Smooth muscle cell (in vitro differentiated cells): ENCODE measurements around the gene TAF1B. TPM values are rescaled to one million over a fixed set of nuclear protein-coding genes. Genes with fewer than 3 reads are reported as not detected.

ENCODE experiments used
- DNase-seq: peaks from one replicate; lab custom pipeline; 2025; ENCODE audit not compliant: unreplicated experiment; lab: John Stamatoyannopoulos, UW
- H2AFZ ChIP-seq: fragments of 200-600 bp; sonication (generic); 2 replicates; pipeline ENCODE4 v1.6.0; 2016; ENCODE audit warnings: antibody characterized with exemption, low read depth, mild to moderate bottlenecking
- H3F3A ChIP-seq: fragments of 200-600 bp; sonication (generic); 2 replicates; pipeline ENCODE4 v1.6.0; 2017; ENCODE audit warnings: antibody characterized with exemption, low read depth
- H3K27ac ChIP-seq: fragments of 200-600 bp; sonication (generic); 2 replicates; pipeline ENCODE4 v1.5.1; 2016; ENCODE audit warnings: low read depth, mild to moderate bottlenecking
- H3K27me3 ChIP-seq: fragments of 200-600 bp; sonication (generic); 2 replicates; pipeline ENCODE4 v1.6.1; 2016; ENCODE audit warnings: low read depth, mild to moderate bottlenecking
- H3K36me3 ChIP-seq: fragments of 200-600 bp; sonication (generic); 2 replicates; pipeline ENCODE4 v1.5.1; 2016; ENCODE audit warnings: low read depth
- H3K4me1 ChIP-seq: fragments of 200-600 bp; sonication (generic); 2 replicates; pipeline ENCODE4 v1.5.1; 2016; ENCODE audit warnings: low read depth
- H3K4me2 ChIP-seq: fragments of 200-600 bp; sonication (generic); 2 replicates; pipeline ENCODE4 v1.6.0; 2016; ENCODE audit warnings: mild to moderate bottlenecking
- H3K4me3 ChIP-seq: fragments of 200-600 bp; sonication (generic); 2 replicates; pipeline ENCODE4 v1.5.1; 2016; ENCODE audit warnings: mild to moderate bottlenecking
- H3K79me2 ChIP-seq: fragments of 200-600 bp; sonication (generic); 2 replicates; pipeline ENCODE4 v1.6.0; 2016; ENCODE audit warnings: low read depth, mild to moderate bottlenecking
- H3K9ac ChIP-seq: fragments of 200-600 bp; sonication (generic); 2 replicates; pipeline ENCODE4 v1.6.0; 2016; ENCODE audit warnings: low read depth
- H3K9me3 ChIP-seq: fragments of 200-600 bp; sonication (generic); replicated peaks from 2 replicates; pipeline ENCODE4 v1.5.1; 2016; ENCODE audit warnings: low read depth
- H4K20me1 ChIP-seq: fragments of 200-600 bp; sonication (generic); 2 replicates; pipeline ENCODE4 v1.6.0; 2016; ENCODE audit warnings: low read depth
- CTCF ChIP-seq: fragments of 200-600 bp; sonication (generic); IDR thresholded peaks from 2 replicates; pipeline ENCODE4 v1.5.1; 2017; ENCODE audit warnings: borderline replicate concordance, mild to moderate bottlenecking, antibody characterized with exemption; ENCODE audit not compliant: insufficient read depth, poor library complexity, severe bottlenecking
- WGBS: methylation state at CpG from one replicate; pipeline ENCODE4 v1.1.7; 2016; ENCODE audit warnings: low lambda C conversion rate; 5-methylcytosine and 5-hydroxymethylcytosine counted together
- polyA plus RNA-seq: library from polyadenylated mRNA; unstranded; fragments of >200 nt; fragmentation: Nextera tagmentation; extraction: Ambion mirVana; gene quantifications from 2 replicates; pipeline ENCODE4 v1.2.1, GENCODE V29; 2016
- total RNA-seq: library from RNA; depleted of rRNA; stranded (reverse); fragments of >200 nt; gene quantifications from 2 replicates; pipeline ENCODE4 v1.2.3, GENCODE V29; 2014

TAF1B gene
- total and polyA plus RNA-seq, 2 experiments from 2014 or later, result 4.5 to 11.2 TPM

GRCh38 chr2:9982891-9983290 is 139.6 kb downstream of the TAF1B start:
- no peak for TF ChIP-seq CTCF
- Histone ChIP-seq H3K36me3 (no peaks in the 10 kb centered on the region), H3K27me3 (no peaks in the 10 kb centered on the region), H3K4me3 (no peak overlapping the region), H3K9me3 (no peaks in the 10 kb centered on the region), H2AFZ (no peak overlapping the region), H3K9ac (no peak overlapping the region), H4K20me1 (no peaks in the 10 kb centered on the region), H3K27ac (no peak overlapping the region), H3K4me1 (no peaks in the 10 kb centered on the region), H3F3A (peaks cover 12% of the 10 kb centered on the region), H3K79me2 (no peaks in the 10 kb centered on the region), H3K4me2 (no peak overlapping the region)
- no peak for DNase-seq
- WGBS, result 95% methylated on average over 10 of the region's 10 CpGs

- Histone ChIP-seq H3K4me3 (no peak overlapping the region), H3F3A (peaks cover 12% of the 10 kb centered on the region), H3K27me3 (no peaks in the 10 kb centered on the region), H3K4me2 (no peak overlapping the region), H3K27ac (no peak overlapping the region), H3K9ac (no peak overlapping the region), H2AFZ (no peak overlapping the region), H4K20me1 (no peaks in the 10 kb centered on the region), H3K4me1 (no peaks in the 10 kb centered on the region), H3K9me3 (no peaks in the 10 kb centered on the region), H3K36me3 (no peaks in the 10 kb centered on the region), H3K79me2 (no peaks in the 10 kb centered on the region)
- no peak for DNase-seq
- no peak for TF ChIP-seq CTCF
- WGBS, result 70% methylated on average over 15 of the region's 15 CpGs
These were observed 140.3 kb downstream of the TAF1B start for GRCh38 chr2:9983401-9984216.

Other genes with a start within 250 kb of the TAF1B start
- gene YWHAQ, start 212.5 kb upstream of the TAF1B start, total RNA-seq, result 376 and 417 TPM in 2 replicates
- gene YWHAQ, start 212.5 kb upstream of the TAF1B start, polyA plus RNA-seq, result 300 and 324 TPM in 2 replicates
- gene GRHL1, start 108.2 kb downstream of the TAF1B start, total RNA-seq, result 21.4 and 26.8 TPM in 2 replicates
- 2.0 and 7.9 TPM in 2 replicates for gene GRHL1, start 108.2 kb downstream of the TAF1B start, polyA plus RNA-seq
- 12.7 and 15.3 TPM in 2 replicates for gene KLF11, start 200.1 kb downstream of the TAF1B start, total RNA-seq
- 9.9 and 11.7 TPM in 2 replicates for gene KLF11, start 200.1 kb downstream of the TAF1B start, polyA plus RNA-seq
- 2.3 and 3.9 TPM in 2 replicates for gene CYS1, start 236.9 kb downstream of the TAF1B start, total RNA-seq
- 9.9 and 11.5 TPM in 2 replicates for gene CYS1, start 236.9 kb downstream of the TAF1B start, polyA plus RNA-seq